K562 (cell line): ENCODE measurements around the gene SHISA4. TPM values are rescaled to one million over a fixed set of nuclear protein-coding genes. Genes with fewer than 3 reads are reported as not detected.

Source experiments
- ATF4 ChIP-seq: fragments of 450-650 bp; formaldehyde crosslinking; IDR thresholded peaks from 2 replicates; pipeline ENCODE4 v1.4.0; 2022; ENCODE audit warnings: mild to moderate bottlenecking, moderate library complexity
- CBFA2T3 ChIP-seq: fragments of 450-650 bp; IDR thresholded peaks from 2 replicates; pipeline ENCODE4 v1.6.1; 2017
- CREB5 ChIP-seq: fragments of 250-450 bp; sonication (Bioruptor Pico); IDR thresholded peaks from 2 replicates; pipeline ENCODE4 v1.5.0; 2020; ENCODE audit warnings: mild to moderate bottlenecking
- ELF1 ChIP-seq: fragments of 200-800 bp; sonication (Bioruptor generic); IDR thresholded peaks from 2 replicates; pipeline ENCODE4 v1.6.1; 2016; ENCODE audit warnings: missing genetic modification characterization, missing compliant biosample characterization
- KDM2B ChIP-seq: fragments of 250-450 bp; sonication (Bioruptor Pico); IDR thresholded peaks from 2 replicates; pipeline ENCODE4 v1.8.0; 2021; ENCODE audit warnings: mild to moderate bottlenecking, moderate library complexity
- PHB2 ChIP-seq: fragments of 450-650 bp; IDR thresholded peaks from 2 replicates; pipeline ENCODE4 v1.6.1; 2017; ENCODE audit warnings: low read depth
- POLR2H ChIP-seq: IDR thresholded peaks from 2 replicates; pipeline ENCODE4 v1.6.1; 2016; ENCODE audit warnings: missing genetic modification characterization, low read depth, mild to moderate bottlenecking, control low read depth, missing compliant biosample characterization, moderate library complexity
- SIX5 ChIP-seq, 2 experiments: IDR thresholded peaks; 2 replicates each; pipeline ENCODE4 v1.6.1; 2011; ENCODE audit warnings: low read length in 2 of 2, borderline replicate concordance in 1 of 2, low read depth in 1 of 2, mild to moderate bottlenecking in 1 of 2, moderate library complexity in 1 of 2; ENCODE audit not compliant: insufficient read depth in 1 of 2
- SNRNP70 ChIP-seq: fragments of 200-400 bp; formaldehyde crosslinking; optimal IDR thresholded peaks from 2 replicates; pipeline ENCODE3; 2017; ENCODE audit warnings: low read depth, low read length
- TCF3 ChIP-seq: sonication (generic); formaldehyde crosslinking; IDR thresholded peaks from 2 replicates; pipeline ENCODE4 v1.4.0; 2020; ENCODE audit warnings: mild to moderate bottlenecking, missing genetic modification reagents
- ZBTB1 ChIP-seq: sonication (generic); formaldehyde crosslinking; IDR thresholded peaks from 2 replicates; pipeline ENCODE4 v1.8.1; 2023; ENCODE audit warnings: missing genetic modification reagents, low read depth, mild to moderate bottlenecking, borderline replicate concordance
- polyA plus RNA-seq, 8 experiments: library from polyadenylated mRNA; depleted of rRNA in 4 of 8; stranded (reverse) in 5 of 8; unstranded in 3 of 8; fragments of >200 nt; fragmentation: Nextera tagmentation in 2 of 8; fragmentation: Illumina TruSeq in 1 of 8; extraction: Ambion mirVana in 2 of 8; extraction: Trizol in 1 of 8; gene quantifications; 2 replicates each; pipeline versions ENCODE4 v1.2.1 to v1.2.3, GENCODE V29; 2011 to 2014; ENCODE audit warnings: inconsistent platforms in 1 of 8, missing spikeins in 1 of 8
- total RNA-seq, 7 experiments: library from RNA; depleted of rRNA in 6 of 7; stranded (reverse); fragments of >200 nt in 6 of 7; fragmentation: Illumina TruSeq in 2 of 7; extraction: Trizol in 2 of 7; gene quantifications; 2 replicates each; pipeline versions ENCODE4 v1.2.1 to v1.2.3, GENCODE V29; 2011 to 2021; ENCODE audit warnings: low replicate concordance in 1 of 7
- TF ChIP-seq, protein P1 (sequence below): sonication (generic); formaldehyde crosslinking; IDR thresholded peaks from 2 replicates; pipeline ENCODE4 v1.8.0; 2022; ENCODE audit warnings: mild to moderate bottlenecking, missing genetic modification reagents
- TF ChIP-seq, protein P2 (sequence below), 2 experiments: fragments of 250-450 bp in 1 of 2; fragments of 450-650 bp in 1 of 2; sonication (Bioruptor Pico) in 1 of 2; IDR thresholded peaks; 2 replicates each; pipeline versions ENCODE4 v1.6.1 to v1.8.0; 2016 to 2021; ENCODE audit warnings: mild to moderate bottlenecking in 2 of 2, moderate library complexity in 2 of 2, missing compliant biosample characterization in 1 of 2, missing genetic modification characterization in 1 of 2
- TF ChIP-seq, protein P3 (sequence below): fragments of 450-650 bp; IDR thresholded peaks from 2 replicates; pipeline ENCODE4 v1.6.1; 2016; ENCODE audit warnings: low read depth

Gene SHISA4
- total and polyA plus RNA-seq, 9 of the 15 experiments (the other 6 are each of a cell fraction or from before 2014, with no cell fraction given), result 0.15 to 0.95 (median 0.68) TPM; not detected in 2

DNA sequence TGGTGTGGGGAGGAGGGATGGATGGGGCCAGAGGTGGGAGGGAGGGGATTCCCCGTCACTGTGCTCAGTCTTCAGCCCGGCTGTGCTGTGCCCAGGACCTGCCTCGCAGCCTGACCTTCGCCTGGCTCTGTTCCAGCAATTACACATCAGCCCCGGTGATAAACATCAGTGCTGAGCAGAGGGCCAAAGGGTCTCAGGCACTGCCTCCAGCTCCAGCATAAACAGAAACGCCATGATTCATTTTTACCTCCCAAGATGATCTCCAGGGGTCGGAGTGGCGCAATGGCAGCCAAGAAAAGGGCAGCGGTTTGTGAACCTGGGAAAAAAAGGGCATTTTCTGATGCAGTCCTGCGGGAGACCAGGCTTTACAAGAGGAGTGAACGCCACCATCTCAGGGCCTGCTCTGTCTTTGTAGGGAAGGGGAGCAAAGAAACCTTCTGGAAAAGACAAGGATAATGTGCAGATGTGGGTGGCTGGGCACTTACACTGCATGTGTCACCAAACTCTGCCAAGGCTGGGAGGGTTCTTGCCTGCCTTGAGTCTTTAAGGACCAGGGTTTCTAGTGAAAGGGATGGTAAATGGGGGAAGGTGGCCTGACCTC, 28.1 kb downstream of the SHISA4 start (continued):
- TF ChIP-seq, protein P1, sequence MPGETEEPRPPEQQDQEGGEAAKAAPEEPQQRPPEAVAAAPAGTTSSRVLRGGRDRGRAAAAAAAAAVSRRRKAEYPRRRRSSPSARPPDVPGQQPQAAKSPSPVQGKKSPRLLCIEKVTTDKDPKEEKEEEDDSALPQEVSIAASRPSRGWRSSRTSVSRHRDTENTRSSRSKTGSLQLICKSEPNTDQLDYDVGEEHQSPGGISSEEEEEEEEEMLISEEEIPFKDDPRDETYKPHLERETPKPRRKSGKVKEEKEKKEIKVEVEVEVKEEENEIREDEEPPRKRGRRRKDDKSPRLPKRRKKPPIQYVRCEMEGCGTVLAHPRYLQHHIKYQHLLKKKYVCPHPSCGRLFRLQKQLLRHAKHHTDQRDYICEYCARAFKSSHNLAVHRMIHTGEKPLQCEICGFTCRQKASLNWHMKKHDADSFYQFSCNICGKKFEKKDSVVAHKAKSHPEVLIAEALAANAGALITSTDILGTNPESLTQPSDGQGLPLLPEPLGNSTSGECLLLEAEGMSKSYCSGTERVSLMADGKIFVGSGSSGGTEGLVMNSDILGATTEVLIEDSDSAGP, result no peak
- no peak for TF ChIP-seq ZBTB1 (CRISPR knock-in tag)
- no peak for TF ChIP-seq CBFA2T3
- TF ChIP-seq PHB2, result no peak
- no peak for TF ChIP-seq SNRNP70
- TF ChIP-seq POLR2H (tag), result no peak
- TF ChIP-seq KDM2B (CRISPR knock-in tag), result no peak
- TF ChIP-seq TCF3 (CRISPR knock-in tag), result no peak
- TF ChIP-seq ATF4 (CRISPR knock-in tag), result no peak
- no peak for TF ChIP-seq CREB5 (CRISPR knock-in tag)
- no peak for TF ChIP-seq SIX5 (IDR thresholded peaks at IDR 0.05; ENCODE audit: borderline replicate concordance in 1 of 2, insufficient read depth in 1 of 2, low read depth in 1 of 2, low read length in 2 of 2)
- TF ChIP-seq, protein P2, sequence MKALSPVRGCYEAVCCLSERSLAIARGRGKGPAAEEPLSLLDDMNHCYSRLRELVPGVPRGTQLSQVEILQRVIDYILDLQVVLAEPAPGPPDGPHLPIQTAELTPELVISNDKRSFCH (CRISPR knock-in tag; IDR thresholded peaks at IDR 0.05), result no peak
- TF ChIP-seq, protein P2 (tag; IDR thresholded peaks at IDR 0.05), result no peak
- TF ChIP-seq, protein P3, sequence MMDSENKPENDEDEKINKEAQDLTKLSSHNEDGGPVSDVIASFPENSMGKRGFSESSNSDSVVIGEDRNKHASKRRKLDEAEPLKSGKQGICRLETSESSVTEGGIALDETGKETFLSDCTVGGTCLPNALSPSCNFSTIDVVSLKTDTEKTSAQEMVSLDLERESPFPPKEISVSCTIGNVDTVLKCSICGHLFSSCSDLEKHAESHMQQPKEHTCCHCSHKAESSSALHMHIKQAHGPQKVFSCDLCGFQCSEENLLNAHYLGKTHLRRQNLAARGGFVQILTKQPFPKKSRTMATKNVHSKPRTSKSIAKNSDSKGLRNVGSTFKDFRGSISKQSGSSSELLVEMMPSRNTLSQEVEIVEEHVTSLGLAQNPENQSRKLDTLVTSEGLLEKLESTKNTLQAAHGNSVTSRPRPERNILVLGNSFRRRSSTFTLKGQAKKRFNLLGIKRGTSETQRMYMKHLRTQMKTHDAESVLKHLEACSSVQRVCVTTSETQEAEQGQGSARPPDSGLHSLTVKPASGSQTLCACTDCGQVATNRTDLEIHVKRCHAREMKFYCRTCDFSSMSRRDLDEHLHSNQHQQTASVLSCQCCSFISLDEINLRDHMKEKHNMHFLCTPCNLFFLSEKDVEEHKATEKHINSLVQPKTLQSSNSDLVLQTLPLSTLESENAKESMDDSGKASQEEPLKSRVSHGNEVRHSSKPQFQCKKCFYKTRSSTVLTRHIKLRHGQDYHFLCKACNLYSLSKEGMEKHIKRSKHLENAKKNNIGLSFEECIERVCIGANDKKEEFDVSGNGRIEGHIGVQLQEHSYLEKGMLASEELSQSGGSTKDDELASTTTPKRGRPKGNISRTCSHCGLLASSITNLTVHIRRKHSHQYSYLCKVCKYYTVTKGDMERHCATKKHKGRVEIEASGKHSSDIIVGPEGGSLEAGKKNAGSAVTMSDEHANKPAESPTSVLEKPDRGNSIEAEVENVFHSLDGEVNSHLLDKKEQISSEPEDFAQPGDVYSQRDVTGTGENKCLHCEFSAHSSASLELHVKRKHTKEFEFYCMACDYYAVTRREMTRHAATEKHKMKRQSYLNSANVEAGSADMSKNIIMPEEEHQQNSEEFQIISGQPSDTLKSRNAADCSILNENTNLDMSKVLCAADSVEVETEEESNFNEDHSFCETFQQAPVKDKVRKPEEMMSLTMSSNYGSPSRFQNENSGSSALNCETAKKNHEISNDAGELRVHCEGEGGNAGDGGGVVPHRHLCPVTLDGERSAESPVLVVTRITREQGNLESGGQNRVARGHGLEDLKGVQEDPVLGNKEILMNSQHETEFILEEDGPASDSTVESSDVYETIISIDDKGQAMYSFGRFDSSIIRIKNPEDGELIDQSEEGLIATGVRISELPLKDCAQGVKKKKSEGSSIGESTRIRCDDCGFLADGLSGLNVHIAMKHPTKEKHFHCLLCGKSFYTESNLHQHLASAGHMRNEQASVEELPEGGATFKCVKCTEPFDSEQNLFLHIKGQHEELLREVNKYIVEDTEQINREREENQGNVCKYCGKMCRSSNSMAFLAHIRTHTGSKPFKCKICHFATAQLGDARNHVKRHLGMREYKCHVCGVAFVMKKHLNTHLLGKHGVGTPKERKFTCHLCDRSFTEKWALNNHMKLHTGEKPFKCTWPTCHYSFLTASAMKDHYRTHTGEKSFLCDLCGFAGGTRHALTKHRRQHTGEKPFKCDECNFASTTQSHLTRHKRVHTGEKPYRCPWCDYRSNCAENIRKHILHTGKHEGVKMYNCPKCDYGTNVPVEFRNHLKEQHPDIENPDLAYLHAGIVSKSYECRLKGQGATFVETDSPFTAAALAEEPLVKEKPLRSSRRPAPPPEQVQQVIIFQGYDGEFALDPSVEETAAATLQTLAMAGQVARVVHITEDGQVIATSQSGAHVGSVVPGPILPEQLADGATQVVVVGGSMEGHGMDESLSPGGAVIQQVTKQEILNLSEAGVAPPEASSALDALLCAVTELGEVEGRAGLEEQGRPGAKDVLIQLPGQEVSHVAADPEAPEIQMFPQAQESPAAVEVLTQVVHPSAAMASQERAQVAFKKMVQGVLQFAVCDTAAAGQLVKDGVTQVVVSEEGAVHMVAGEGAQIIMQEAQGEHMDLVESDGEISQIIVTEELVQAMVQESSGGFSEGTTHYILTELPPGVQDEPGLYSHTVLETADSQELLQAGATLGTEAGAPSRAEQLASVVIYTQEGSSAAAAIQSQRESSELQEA, result no peak
- TF ChIP-seq ELF1 (tag), result no peak
